GM23338 (cell line): Measurements from ENCODE around the gene GNB1L.

ENCODE experiments used
- CREB1 ChIP-seq: fragments of 250-450 bp; sonication (Bioruptor Pico); IDR thresholded peaks from 2 replicates; pipeline ENCODE4 v1.5.0; 2020; ENCODE audit warnings: low read depth, mild to moderate bottlenecking, moderate library complexity
- CTCF ChIP-seq, 2 experiments: fragments of 200-600 bp in 1 of 2; sonication (generic) in 1 of 2; conservative IDR thresholded peaks; 2 replicates each; pipeline versions ENCODE4 v1.5.1 to v1.6.1; 2016 to 2017; ENCODE audit warnings: antibody characterized with exemption in 2 of 2, low read depth in 2 of 2, mild to moderate bottlenecking in 2 of 2, moderate library complexity in 1 of 2
- ETS1 ChIP-seq: IDR thresholded peaks from 2 replicates; pipeline ENCODE4 v1.6.1; 2016; ENCODE audit warnings: antibody characterized with exemption
- EZH2 ChIP-seq: fragments of 200-600 bp; sonication (generic); IDR thresholded peaks from one replicate; pipeline ENCODE4 v1.8.0; 2017; ENCODE audit warnings: antibody characterized with exemption, mild to moderate bottlenecking, low read depth; ENCODE audit not compliant: unreplicated experiment
- EZH2phosphoT487 ChIP-seq: fragments of 200-600 bp; sonication (generic); IDR thresholded peaks from one replicate; pipeline ENCODE4 v1.8.1; 2018; ENCODE audit warnings: antibody characterized with exemption; ENCODE audit not compliant: unreplicated experiment
- JUNB ChIP-seq: IDR thresholded peaks from one replicate; pipeline ENCODE4 v1.6.1; 2016; ENCODE audit warnings: antibody characterized with exemption; ENCODE audit not compliant: unreplicated experiment
- POLR2AphosphoS5 ChIP-seq: IDR thresholded peaks from 2 replicates; pipeline ENCODE4 v1.6.1; 2016; ENCODE audit warnings: antibody characterized with exemption, low read depth
- ZNF331 ChIP-seq: fragments of 250-450 bp; sonication (Bioruptor Pico); IDR thresholded peaks from 2 replicates; pipeline ENCODE4 v1.5.0; 2020; ENCODE audit warnings: low read depth, mild to moderate bottlenecking, moderate library complexity

- TF ChIP-seq JUNB (no peak), EZH2phosphoT487 (no peak), EZH2 (no peak), CTCF (conservative IDR thresholded peaks at IDR 0.05; ENCODE audit: low read depth in 2 of 2) (no peak), ZNF331 (CRISPR knock-in tag) (no peak), CREB1 (CRISPR knock-in tag) (no peak), POLR2AphosphoS5 (no peak), ETS1 (no peak)
Measured at GRCh38 chr22:19738664-19739447, 115.8 kb downstream of the GNB1L start.
